Stimulated activated CD4-positive, alpha-beta T cell treated with anti-CD3 and anti-CD28 coated beads, Interleukin-12 subunit alpha, Interleukin-12 subunit beta, amount 100 ng/mL, for 4 hours (primary cell): ENCODE results near the gene GABRR1.
"Not testable (repeated sequence)": the region's sequence is repeated elsewhere in the genome, so short reads cannot be mapped to it uniquely, and the experiment has no call there.

Source experiments
- DNase-seq: peaks from one replicate; pipeline ENCODE4 v3.0.0-alpha.2; 2020

The GABRR1 gene

DNA sequence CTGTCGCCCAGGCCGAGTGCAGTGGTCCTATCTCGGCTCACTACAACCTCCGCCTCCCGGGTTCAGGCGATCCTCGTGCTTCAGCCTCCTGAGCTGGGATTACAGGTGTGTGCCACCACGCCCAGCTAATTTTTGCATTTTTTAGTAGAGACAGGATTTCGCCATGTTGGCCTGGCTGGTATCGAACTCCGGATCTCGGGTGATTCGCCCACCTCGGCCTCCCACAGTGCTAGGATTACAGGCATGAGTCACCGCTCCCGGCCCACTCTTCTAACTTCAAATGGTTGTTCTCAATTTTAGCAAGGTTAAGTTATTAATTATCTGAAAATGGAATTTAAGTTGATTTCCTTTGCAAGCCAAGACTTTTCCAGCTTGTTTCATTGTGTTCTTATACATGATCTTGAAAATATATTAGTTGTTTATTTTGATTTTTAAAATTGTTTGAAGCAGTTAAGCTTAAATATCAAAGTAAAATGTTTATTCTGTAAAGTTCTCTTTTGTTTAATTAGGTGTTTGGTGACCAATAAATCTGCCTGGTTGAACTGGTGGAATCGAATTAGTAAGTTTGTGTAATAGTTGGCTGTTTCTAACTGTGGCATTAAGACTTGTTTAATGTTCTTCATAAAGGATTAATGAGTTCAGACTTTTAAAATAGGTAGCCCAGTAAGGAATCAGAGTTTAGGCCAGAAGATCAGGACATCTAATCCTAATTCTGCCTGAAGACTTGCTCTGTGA lies 69.0 kb downstream of the GABRR1 start:
- peak; percentile 23 for DNase-seq

GRCh38 chr6:89146718-89147700 lies 70.1 kb downstream of the GABRR1 start:
- peak; percentile 35 for DNase-seq

- peak; percentile 66 for DNase-seq
These were observed 71.0 kb downstream of the GABRR1 start, which contains the start of gene PM20D2 for GRCh38 chr6:89145956-89146717. Gene PM20D2, plus strand, starts transcription at chr6:89146055. Its CDS starts 90 bp downstream, at chr6:89146145.

GRCh38 chr6:89145091-89145955 lies 71.8 kb downstream of the GABRR1 start:
- DNase-seq, result no peak

- DNase-seq, result no peak
These were observed 72.7 kb downstream of the GABRR1 start for GRCh38 chr6:89144354-89144906.

GRCh38 chr6:89140347-89141156 lies 76.6 kb downstream of the GABRR1 start:
- no peak for DNase-seq

DNA sequence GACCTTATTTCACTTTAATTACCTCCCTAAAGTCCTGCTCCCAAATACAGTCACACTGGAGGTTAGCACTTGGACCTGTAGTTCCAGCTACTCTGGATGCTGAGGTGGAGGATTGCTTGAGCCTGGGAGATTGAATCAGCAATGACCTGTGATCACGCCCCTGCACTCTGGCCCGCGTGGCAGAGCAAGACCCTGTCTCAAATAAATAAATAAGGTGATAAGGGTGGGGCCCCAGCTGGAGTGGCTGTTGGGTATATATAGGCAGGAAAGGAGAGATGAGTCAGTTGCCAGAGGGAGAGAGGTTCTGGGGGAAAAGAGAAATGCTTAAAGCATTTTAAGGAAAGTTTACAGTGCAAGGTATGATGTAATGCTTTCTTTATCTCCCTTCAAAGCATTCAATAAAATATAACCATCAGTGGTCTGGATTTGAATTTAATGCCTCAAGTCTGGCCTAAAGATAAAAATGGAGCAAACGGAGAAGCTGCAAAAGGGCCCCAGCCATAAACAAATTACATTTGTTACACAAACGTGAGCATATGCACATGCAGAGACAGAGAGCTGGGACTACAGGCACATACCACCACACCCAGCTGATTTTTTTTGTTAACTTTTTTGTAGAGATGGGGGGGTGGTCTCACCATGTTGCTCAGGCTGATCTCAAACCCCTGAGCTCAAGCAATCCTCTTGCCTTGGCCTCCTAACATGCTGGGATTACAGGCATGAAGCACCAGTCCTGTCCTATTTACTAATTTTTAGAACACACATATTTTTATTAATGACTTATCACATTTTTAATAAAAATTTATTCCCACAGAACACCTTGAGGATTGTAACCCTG lies 77.4 kb downstream of the GABRR1 start:
- no peak for DNase-seq

DNA sequence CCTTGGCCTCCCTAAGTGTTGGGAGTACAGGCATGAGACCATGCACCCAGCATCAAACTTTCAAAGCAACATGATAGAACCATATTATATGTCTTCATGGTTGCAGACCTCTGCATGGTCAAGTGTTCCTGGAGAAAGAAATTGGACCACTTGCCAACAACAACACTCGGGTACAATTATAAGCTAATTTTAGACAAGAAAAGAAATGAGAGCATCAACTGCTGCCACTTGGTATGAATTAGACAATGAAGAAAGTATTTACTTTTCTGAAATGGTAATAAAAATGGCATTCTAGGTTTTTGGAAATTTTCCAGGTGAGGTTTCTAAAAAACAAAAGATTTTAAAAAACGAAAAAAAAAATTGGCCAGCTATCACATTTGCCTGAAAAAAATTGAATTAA lies 79.0 kb downstream of the GABRR1 start:
- DNase-seq, result no peak

GRCh38 chr6:89134723-89135122 lies 82.4 kb downstream of the GABRR1 start:
- DNase-seq, result no peak

GRCh38 chr6:89133981-89134380 lies 83.2 kb downstream of the GABRR1 start:
- no peak for DNase-seq

DNA sequence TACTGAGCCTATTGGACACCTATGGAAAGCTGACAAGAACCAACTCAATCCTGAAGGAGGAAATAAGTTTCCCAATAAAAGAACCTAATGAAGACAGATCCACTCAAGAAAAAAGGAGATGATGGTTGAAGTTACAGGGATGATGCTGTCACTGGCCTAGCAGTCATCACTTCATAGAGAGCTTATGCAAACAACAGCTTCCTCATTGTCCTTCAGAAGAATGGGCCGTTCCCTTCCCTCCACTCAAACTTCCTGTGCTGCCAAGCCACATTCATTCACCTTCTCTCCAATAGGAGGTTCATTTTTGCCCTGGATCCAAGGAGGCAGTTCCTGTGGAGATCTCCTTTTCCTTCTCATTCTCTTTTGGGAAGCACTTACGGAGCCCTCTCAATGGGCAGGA lies 85.1 kb downstream of the GABRR1 start:
- DNase-seq, result no peak

DNA sequence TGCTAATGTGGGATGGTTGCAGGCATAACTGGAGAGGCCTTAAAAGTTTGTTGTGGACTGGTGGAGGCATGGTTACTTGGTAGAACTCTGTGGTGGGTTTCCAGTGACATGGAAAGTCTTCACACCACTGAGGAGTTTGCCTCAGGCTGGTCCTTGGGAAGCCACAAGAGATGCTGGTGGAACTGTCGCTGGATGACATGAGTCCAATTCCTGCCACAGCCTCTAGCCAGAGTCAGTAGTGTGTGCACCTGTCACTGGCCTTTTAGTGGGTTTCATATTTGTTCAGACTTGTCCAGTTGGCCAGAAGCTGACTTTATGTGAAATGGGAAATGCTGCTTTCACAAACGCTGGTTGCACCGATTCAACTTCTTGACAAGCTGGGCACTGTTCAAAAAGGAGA lies 85.6 kb downstream of the GABRR1 start:
- DNase-seq, result no peak

DNA sequence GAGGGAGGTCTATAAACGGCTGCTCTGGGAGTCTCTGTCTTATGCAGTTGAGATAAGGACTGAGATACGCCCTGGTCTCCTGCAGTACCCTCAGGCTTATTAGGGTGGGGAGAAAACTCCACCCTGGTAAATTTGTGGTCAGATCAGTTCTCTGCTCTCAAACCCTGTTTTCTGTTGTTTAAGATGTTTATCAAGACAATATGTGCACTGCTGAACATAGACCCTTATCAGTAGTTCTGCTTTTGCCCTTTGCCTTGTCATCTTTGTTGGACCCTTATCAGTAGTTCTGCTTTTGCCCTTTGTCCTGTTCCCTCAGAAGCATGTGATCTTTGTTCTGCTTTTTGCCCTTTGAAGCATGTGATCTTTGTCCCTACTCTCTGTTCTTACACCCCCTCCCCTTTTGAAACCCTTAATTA lies 88.9 kb downstream of the GABRR1 start:
- DNase-seq, result not testable (repeated sequence)
